WTC11 (cell line): ENCODE results near the gene GALNT18. TPM values are rescaled to one million over a fixed set of nuclear protein-coding genes. Genes with fewer than 3 reads are reported as not detected.

Experiments used
- ATAC-seq: fragments of 200-7000 bp; cut with Tn5 transposase; 2 replicates; pipeline ENCODE4 v1.10.0; 2021; ENCODE audit warnings: mild to moderate bottlenecking, moderate library complexity
- CTCF ChIA-PET: fragments of 300-600 bp; sonication (Branson Sonifier 250); formaldehyde crosslinking; loops from one replicate; lab custom pipeline; 2021; ENCODE audit warnings: antibody characterized with exemption; lab: Charles Lee
- POLR2A ChIA-PET: fragments of 350-600 bp; sonication (Branson Sonifier 250); formaldehyde crosslinking; loops from one replicate; lab custom pipeline; 2021; ENCODE audit warnings: antibody characterized with exemption; lab: Charles Lee
- DNase-seq: peaks from one replicate; pipeline ENCODE4 v3.0.0; 2021; ENCODE audit warnings: low spot score
- H3K27ac Mint-ChIP-seq: 2 replicates; pipeline ENCODE4 v1.8.0; 2021; ENCODE audit warnings: mixed read lengths
- H3K27me3 Mint-ChIP-seq: 2 replicates; pipeline ENCODE4 v1.8.0; 2021; ENCODE audit warnings: low read depth, mild to moderate bottlenecking, moderate library complexity, mixed read lengths
- H3K36me3 Mint-ChIP-seq: 2 replicates; pipeline ENCODE4 v1.8.0; 2021; ENCODE audit warnings: mixed read lengths
- H3K4me1 Mint-ChIP-seq: 2 replicates; pipeline ENCODE4 v1.8.0; 2022; ENCODE audit warnings: mixed read lengths
- H3K4me3 Mint-ChIP-seq: 2 replicates; pipeline ENCODE4 v1.8.0; 2021; ENCODE audit warnings: mild to moderate bottlenecking, moderate library complexity, mixed read lengths
- H3K9me3 Mint-ChIP-seq: 2 replicates; pipeline ENCODE4 v1.8.0; 2021; ENCODE audit warnings: mixed read lengths
- CREB1 ChIP-seq: sonication (generic); formaldehyde crosslinking; IDR thresholded peaks from 2 replicates; pipeline ENCODE4 v1.8.0; 2023; ENCODE audit warnings: mild to moderate bottlenecking, missing genetic modification reagents
- ELF4 ChIP-seq: sonication (generic); formaldehyde crosslinking; IDR thresholded peaks from 2 replicates; pipeline ENCODE4 v1.8.1; 2022; ENCODE audit warnings: low read depth, mild to moderate bottlenecking, moderate library complexity, missing genetic modification reagents
- ESRRA ChIP-seq: sonication (generic); formaldehyde crosslinking; IDR thresholded peaks from 2 replicates; pipeline ENCODE4 v1.8.1; 2022; ENCODE audit warnings: mild to moderate bottlenecking, missing genetic modification reagents, borderline replicate concordance
- FOXP4 ChIP-seq: sonication (generic); formaldehyde crosslinking; IDR thresholded peaks from 2 replicates; pipeline ENCODE4 v1.8.0; 2022; ENCODE audit warnings: mild to moderate bottlenecking, missing genetic modification reagents
- GTF2I ChIP-seq: fragments of 250-450 bp; sonication (Bioruptor Pico); conservative IDR thresholded peaks from 2 replicates; pipeline ENCODE4 v1.4.0; 2021; ENCODE audit warnings: mild to moderate bottlenecking
- JAZF1 ChIP-seq: fragments of 250-450 bp; sonication (Bioruptor Pico); IDR thresholded peaks from 2 replicates; pipeline ENCODE4 v1.9.0; 2021; ENCODE audit warnings: moderate library complexity, mild to moderate bottlenecking, inconsistent platforms
- MLX ChIP-seq: sonication (generic); formaldehyde crosslinking; IDR thresholded peaks from 2 replicates; pipeline ENCODE4 v1.8.1; 2023; ENCODE audit warnings: mild to moderate bottlenecking, missing genetic modification reagents, moderate library complexity
- MXD4 ChIP-seq: fragments of 250-450 bp; sonication (Bioruptor Pico); IDR thresholded peaks from 2 replicates; pipeline ENCODE4 v1.8.0; 2021; ENCODE audit warnings: mild to moderate bottlenecking, moderate library complexity, borderline replicate concordance
- PRDM15 ChIP-seq: sonication (generic); formaldehyde crosslinking; IDR thresholded peaks from 2 replicates; pipeline ENCODE4 v1.8.0; 2022; ENCODE audit warnings: missing genetic modification reagents
- PREB ChIP-seq: sonication (generic); formaldehyde crosslinking; IDR thresholded peaks from 2 replicates; pipeline ENCODE4 v1.8.1; 2022; ENCODE audit warnings: mild to moderate bottlenecking, missing genetic modification reagents, moderate library complexity, borderline replicate concordance
- TP53 ChIP-seq: sonication (generic); formaldehyde crosslinking; IDR thresholded peaks from 2 replicates; pipeline ENCODE4 v1.8.1; 2023; ENCODE audit warnings: mild to moderate bottlenecking, missing genetic modification reagents
- ZNF232 ChIP-seq: sonication (generic); formaldehyde crosslinking; IDR thresholded peaks from 2 replicates; pipeline ENCODE4 v1.8.0; 2022; ENCODE audit warnings: mild to moderate bottlenecking, missing genetic modification reagents
- ZNF263 ChIP-seq: sonication (generic); formaldehyde crosslinking; IDR thresholded peaks from 2 replicates; pipeline ENCODE4 v1.8.1; 2022; ENCODE audit warnings: low read depth, mild to moderate bottlenecking, moderate library complexity, missing genetic modification reagents
- ZNF396 ChIP-seq: fragments of 250-450 bp; sonication (Bioruptor Pico); IDR thresholded peaks from 2 replicates; pipeline ENCODE4 v1.8.0; 2021; ENCODE audit warnings: mild to moderate bottlenecking, moderate library complexity, borderline replicate concordance
- ZNF423 ChIP-seq: fragments of 250-450 bp; sonication (Bioruptor Pico); IDR thresholded peaks from 2 replicates; pipeline ENCODE4 v2.1.2; 2022; ENCODE audit warnings: mild to moderate bottlenecking, moderate library complexity
- total RNA-seq: library from RNA; stranded (reverse); gene quantifications from 3 replicates; pipeline ENCODE4 v1.2.3, GENCODE V29; 2021
- TF ChIP-seq, protein P1 (sequence below): sonication (generic); formaldehyde crosslinking; IDR thresholded peaks from 2 replicates; pipeline ENCODE4 v1.8.1; 2022; ENCODE audit warnings: low read depth, mild to moderate bottlenecking, moderate library complexity, missing genetic modification reagents, borderline replicate concordance
- TF ChIP-seq, protein P2 (sequence below): sonication (generic); formaldehyde crosslinking; IDR thresholded peaks from 2 replicates; pipeline ENCODE4 v1.8.1; 2022; ENCODE audit warnings: missing genetic modification reagents, borderline replicate concordance

The GALNT18 gene
- total RNA-seq, 1 experiment from 2014 or later, result 5.0 TPM

- Mint-ChIP-seq H3K27me3 (no peaks in the 10 kb centered on the region), H3K27ac (0 out of 2 replicates have a peak overlapping the region, but pooled peaks have one; percentile 6), H3K4me1 (peaks cover 23% of the 10 kb centered on the region), H3K36me3 (no peaks in the 10 kb centered on the region), H3K9me3 (no peaks in the 10 kb centered on the region), H3K4me3 (no peak overlapping the region)
- no peak for DNase-seq
- ChIA-PET POLR2A (no interaction called here), CTCF (interaction anchor here (0.6 to 1.0 kb wide), 2 partner anchors 76 to 242 kb away, joined by 3 read pairs; partner anchors contain the start of gene GALNT18)
- peak; percentile 35; the same call in 1 of the 2 replicates for TF ChIP-seq ZNF423 (CRISPR knock-in tag)
- no peak for TF ChIP-seq ESRRA
- ATAC-seq, result peak; percentile 86
These were observed 76.2 kb downstream of the GALNT18 start for GRCh38 chr11:11545285-11546275.

DNA sequence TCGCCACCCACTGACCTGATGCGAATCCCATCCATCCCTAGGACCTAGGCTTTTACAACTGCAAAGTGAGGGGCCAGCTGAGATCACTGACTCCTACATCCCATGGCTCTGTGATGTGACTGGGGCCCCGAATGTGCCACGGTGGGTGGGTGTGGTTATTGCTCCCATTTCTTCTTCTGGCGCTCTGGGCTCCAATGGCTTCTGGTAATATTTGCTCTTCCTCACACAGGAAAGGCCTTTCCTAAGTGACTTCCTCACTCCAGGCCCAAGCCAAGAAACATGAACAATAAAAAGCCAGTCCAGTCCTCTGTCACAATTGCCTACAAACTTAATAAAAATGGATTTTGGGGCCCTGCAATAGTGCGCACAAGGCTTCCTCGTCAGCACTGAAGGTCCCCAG lies 78.1 kb downstream of the GALNT18 start:
- ChIA-PET CTCF (no interaction called here), POLR2A (no interaction called here)
- TF ChIP-seq ZNF263 (CRISPR knock-in tag), result no peak
- no peak for TF ChIP-seq ZNF232
- TF ChIP-seq TP53, result no peak
- TF ChIP-seq PRDM15, result no peak
- no peak for TF ChIP-seq ELF4 (CRISPR knock-in tag)
- no peak for TF ChIP-seq ZNF396 (CRISPR knock-in tag)
- TF ChIP-seq, protein P1, sequence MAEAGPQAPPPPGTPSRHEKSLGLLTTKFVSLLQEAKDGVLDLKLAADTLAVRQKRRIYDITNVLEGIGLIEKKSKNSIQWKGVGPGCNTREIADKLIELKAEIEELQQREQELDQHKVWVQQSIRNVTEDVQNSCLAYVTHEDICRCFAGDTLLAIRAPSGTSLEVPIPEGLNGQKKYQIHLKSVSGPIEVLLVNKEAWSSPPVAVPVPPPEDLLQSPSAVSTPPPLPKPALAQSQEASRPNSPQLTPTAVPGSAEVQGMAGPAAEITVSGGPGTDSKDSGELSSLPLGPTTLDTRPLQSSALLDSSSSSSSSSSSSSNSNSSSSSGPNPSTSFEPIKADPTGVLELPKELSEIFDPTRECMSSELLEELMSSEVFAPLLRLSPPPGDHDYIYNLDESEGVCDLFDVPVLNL (CRISPR knock-in tag), result no peak
- H3K4me3 Mint-ChIP-seq, result no peak overlapping the region
- no peaks in the 10 kb centered on the region for H3K27me3 Mint-ChIP-seq
- H3K4me1 Mint-ChIP-seq, result peaks cover 22% of the 10 kb centered on the region
- H3K27ac Mint-ChIP-seq, result no peak overlapping the region
- DNase-seq (no peak), ATAC-seq (no peak)
- H3K9me3 Mint-ChIP-seq, result no peaks in the 10 kb centered on the region
- no peaks in the 10 kb centered on the region for H3K36me3 Mint-ChIP-seq

DNA sequence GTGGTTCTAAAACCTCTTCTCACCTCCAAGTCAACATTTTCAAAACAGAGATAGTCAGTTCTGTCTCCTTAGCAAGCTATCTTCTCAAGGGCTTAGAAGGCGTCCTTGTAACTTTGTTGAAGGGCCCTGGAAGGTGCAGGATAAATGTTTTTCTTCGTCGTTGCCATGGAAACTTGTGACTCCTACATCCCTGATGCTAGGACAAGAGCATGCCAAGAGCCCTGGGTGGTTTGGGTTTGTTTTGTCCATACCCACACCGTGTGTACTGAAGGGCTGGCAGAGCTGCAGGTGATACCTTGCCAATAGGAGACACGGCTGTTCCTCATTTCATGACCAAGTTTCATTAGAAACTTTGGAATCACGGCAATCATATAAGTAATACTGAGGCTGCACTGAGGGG lies 81.6 kb downstream of the GALNT18 start:
- no peaks in the 10 kb centered on the region for H3K36me3 Mint-ChIP-seq
- peaks cover 13% of the 10 kb centered on the region for H3K4me1 Mint-ChIP-seq
- no peaks in the 10 kb centered on the region for H3K27me3 Mint-ChIP-seq
- ATAC-seq (no peak), DNase-seq (no peak)
- no peak overlapping the region for H3K27ac Mint-ChIP-seq
- TF ChIP-seq, protein P2, sequence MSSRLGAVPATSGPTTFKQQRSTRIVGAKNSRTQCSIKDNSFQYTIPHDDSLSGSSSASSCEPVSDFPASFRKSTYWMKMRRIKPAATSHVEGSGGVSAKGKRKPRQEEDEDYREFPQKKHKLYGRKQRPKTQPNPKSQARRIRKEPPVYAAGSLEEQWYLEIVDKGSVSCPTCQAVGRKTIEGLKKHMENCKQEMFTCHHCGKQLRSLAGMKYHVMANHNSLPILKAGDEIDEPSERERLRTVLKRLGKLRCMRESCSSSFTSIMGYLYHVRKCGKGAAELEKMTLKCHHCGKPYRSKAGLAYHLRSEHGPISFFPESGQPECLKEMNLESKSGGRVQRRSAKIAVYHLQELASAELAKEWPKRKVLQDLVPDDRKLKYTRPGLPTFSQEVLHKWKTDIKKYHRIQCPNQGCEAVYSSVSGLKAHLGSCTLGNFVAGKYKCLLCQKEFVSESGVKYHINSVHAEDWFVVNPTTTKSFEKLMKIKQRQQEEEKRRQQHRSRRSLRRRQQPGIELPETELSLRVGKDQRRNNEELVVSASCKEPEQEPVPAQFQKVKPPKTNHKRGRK (CRISPR knock-in tag), result no peak
- no peak for TF ChIP-seq CREB1 (CRISPR knock-in tag)
- no peak for TF ChIP-seq MXD4 (CRISPR knock-in tag)
- no peak for TF ChIP-seq ZNF232
- TF ChIP-seq FOXP4 (CRISPR knock-in tag), result no peak
- TF ChIP-seq MLX, result no peak
- no peak for TF ChIP-seq PREB
- TF ChIP-seq GTF2I (CRISPR knock-in tag), result no peak
- no peak for TF ChIP-seq JAZF1 (CRISPR knock-in tag)
- no peak overlapping the region for H3K4me3 Mint-ChIP-seq
- POLR2A ChIA-PET, result no interaction called here
- CTCF ChIA-PET, result no interaction called here
- no peaks in the 10 kb centered on the region for H3K9me3 Mint-ChIP-seq
